ENCODE measurements around the gene BMI1. TPM values are rescaled to one million over a fixed set of nuclear protein-coding genes. Genes with fewer than 3 reads are reported as not detected.
A peak's percentile ranks its signal among the peaks of the same experiment; 100 is the strongest.

BMI1 gene
- total RNA-seq, 1 experiment from 2014 or later = 6.8 TPM

- Mint-ChIP-seq H3K4me3 (peak overlapping the region; percentile 23 to 73), H3K27me3 (ENCODE audit: low read depth) (peaks cover 94% of the 10 kb centered on the region)
- TF ChIP-seq CTCF (conservative IDR thresholded peaks at IDR 0.05) = no peak
These were observed 12.5 kb downstream of the BMI1 start for GRCh38 chr10:22333167-22333974.

More at GRCh38 chr10:22333167-22333974, 12.5 kb downstream of the BMI1 start:
- H3K9me3 ChIP-seq (ENCODE audit: control insufficient read depth, low read depth, low read length) = no peaks in the 10 kb centered on the region
- no peak overlapping the region for H2BK12ac ChIP-seq (ENCODE audit: insufficient read length, low read depth, low read length)
- H2AFZ ChIP-seq (ENCODE audit: low read length) = no peak overlapping the region
- H3K4me1 ChIP-seq (ENCODE audit: insufficient read depth, low read length) = no peaks in the 10 kb centered on the region
- no peak overlapping the region for H3K18ac ChIP-seq (ENCODE audit: insufficient read length, low read depth, low read length)
- H3K9ac ChIP-seq (ENCODE audit: extremely low read depth, insufficient read length, low read length) = no peak overlapping the region
- Mint-ChIP-seq H3K36me3 (ENCODE audit: insufficient read depth in 1 of 3, low read depth in 3 of 3) (0 out of 7 replicates have a peak, but pooled peaks cover 0 to 5% (median 0%) of the 10 kb centered on the region in 3 experiments), H3K9me3 (no peaks in the 10 kb centered on the region; a peak in 3 of 5 replicates), H3K4me1 (peaks cover 6 to 17% of the 10 kb centered on the region in 2 experiments), H3K27ac (no peak overlapping the region)
- H2BK20ac ChIP-seq (ENCODE audit: low read depth, low read length, poor library complexity, severe bottlenecking) = no peak overlapping the region
- peaks cover 56% of the 10 kb centered on the region; the same call in 1 of the 2 replicates for H3K27me3 ChIP-seq (ENCODE audit: insufficient read depth, low read length)
- peak overlapping the region; percentile 38 for H3K4me2 ChIP-seq (ENCODE audit: insufficient read depth, insufficient read length, low read length)
- no peak overlapping the region for H4K5ac ChIP-seq (ENCODE audit: insufficient read length, low read depth, low read length)
- no peaks in the 10 kb centered on the region for H3K79me1 ChIP-seq (ENCODE audit: insufficient read depth, low read depth, low read length, poor library complexity, severe bottlenecking)
- no peak overlapping the region for H2BK5ac ChIP-seq (ENCODE audit: insufficient read length, low read length)
- no peak overlapping the region for H4K8ac ChIP-seq (replicated peaks; ENCODE audit: insufficient read length, low read depth, low read length)
- H3K23ac ChIP-seq (ENCODE audit: insufficient read length, low read depth, low read length) = no peak overlapping the region
- H2BK15ac ChIP-seq (ENCODE audit: low read depth, low read length) = no peak overlapping the region
- no CpG with 5 or more reads among the region's 25 CpGs for WGBS (ENCODE audit: extremely low coverage, insufficient read length, low lambda C conversion rate)
- H3K4ac ChIP-seq (ENCODE audit: low read depth, low read length) = no peak overlapping the region
- H3K27ac ChIP-seq (ENCODE audit: insufficient read length, low read depth, low read length) = no peak overlapping the region
- H4K20me1 ChIP-seq (ENCODE audit: control insufficient read depth, insufficient read depth, insufficient read length) = no peaks in the 10 kb centered on the region
- H3K23me2 ChIP-seq (ENCODE audit: insufficient read length, low read depth, low read length, poor library complexity, severe bottlenecking) = peaks cover 14% of the 10 kb centered on the region
- H2AK5ac ChIP-seq (ENCODE audit: insufficient read length, low read length) = no peak overlapping the region
- no peak overlapping the region for H4K91ac ChIP-seq (ENCODE audit: insufficient read length, low read depth, low read length)
- no peak for DNase-seq
- H3K14ac ChIP-seq (ENCODE audit: insufficient read depth, low read length) = no peak overlapping the region
- no peaks in the 10 kb centered on the region for H3K79me2 ChIP-seq (ENCODE audit: insufficient read depth, low read length)
- H3K56ac ChIP-seq (ENCODE audit: insufficient read length, low read depth, low read length) = no peak overlapping the region
- no peak overlapping the region for H2BK120ac ChIP-seq (ENCODE audit: low read depth, low read length, poor library complexity, severe bottlenecking)
- no peak overlapping the region for H3T11ph ChIP-seq (ENCODE audit: low read length)
